Measurements from ENCODE around the gene SNRNP200. TPM values are rescaled to one million over a fixed set of nuclear protein-coding genes. Genes with fewer than 3 reads are reported as not detected.

Gene SNRNP200
- total RNA-seq, 3 donors from 2014 or later: 95.8 to 113 (median 106) TPM

- intact Hi-C loops (cut with DNase I, micrococcal nuclease): loop anchor here in 1 of 2 donors (10.0 kb wide), 1 partner anchor 60 kb away; the partner anchor contains the start of gene STARD7
- ATAC-seq (peak; percentile 2), DNase-seq (peak in 2 of 3 donors; percentile 27 to 74)
- Histone ChIP-seq H3K4me1 (ENCODE audit: low read depth) (peaks cover 48% of the 10 kb centered on the region), H3K36me3 (ENCODE audit: low read depth) (peaks cover 3% of the 10 kb centered on the region), H3K9me3 (no peaks in the 10 kb centered on the region), H3K4me3 (peak overlapping the region; percentile 57)
- TF ChIP-seq CTCF (IDR thresholded peaks at IDR 0.05): no peak
Observed at GRCh38 chr2:96264656-96265348, 40.5 kb downstream of the SNRNP200 start.

GRCh38 chr2:96264086-96264485 lies 41.3 kb downstream of the SNRNP200 start:
- Histone ChIP-seq H3K9me3 (no peaks in the 10 kb centered on the region), H3K4me1 (ENCODE audit: low read depth) (peaks cover 55% of the 10 kb centered on the region), H3K36me3 (ENCODE audit: low read depth) (peaks cover 3% of the 10 kb centered on the region), H3K4me3 (no peak overlapping the region)
- no peak for DNase-seq
- no peak for TF ChIP-seq CTCF (IDR thresholded peaks at IDR 0.05)
- ATAC-seq: no peak
- intact Hi-C loops (cut with DNase I, micrococcal nuclease): loop anchor here in 1 of 2 donors (10.0 kb wide), 1 partner anchor 59 kb away; the partner anchor contains the start of gene STARD7

GRCh38 chr2:96262306-96262705 lies 43.0 kb downstream of the SNRNP200 start:
- DNase-seq (no peak), ATAC-seq (no peak)
- H3K36me3 ChIP-seq (ENCODE audit: low read depth): no peaks in the 10 kb centered on the region
- no peak for TF ChIP-seq CTCF (IDR thresholded peaks at IDR 0.05)
- intact Hi-C loops (cut with DNase I, micrococcal nuclease): loop anchor here in 1 of 2 donors (10.0 kb wide), 1 partner anchor 58 kb away; the partner anchor contains the start of gene STARD7
- H3K9me3 ChIP-seq: no peaks in the 10 kb centered on the region
- H3K4me1 ChIP-seq (ENCODE audit: low read depth): peaks cover 57% of the 10 kb centered on the region
- H3K4me3 ChIP-seq: no peak overlapping the region

- H3K4me3 ChIP-seq: no peak overlapping the region
Observed at GRCh38 chr2:96261328-96262003, 43.9 kb downstream of the SNRNP200 start.

More at GRCh38 chr2:96261328-96262003, 43.9 kb downstream of the SNRNP200 start:
- DNase-seq: peak in 1 of 3 donors; percentile 48
- no peaks in the 10 kb centered on the region for H3K36me3 ChIP-seq (ENCODE audit: low read depth)
- intact Hi-C loops (cut with DNase I, micrococcal nuclease): loop anchor here in 1 of 2 donors (10.0 kb wide), 1 partner anchor 57 kb away; the partner anchor contains the start of gene STARD7
- no peaks in the 10 kb centered on the region for H3K9me3 ChIP-seq
- no peak for ATAC-seq
- no peak for TF ChIP-seq CTCF (IDR thresholded peaks at IDR 0.05)
- H3K4me1 ChIP-seq (ENCODE audit: low read depth): peaks cover 54% of the 10 kb centered on the region

Data from mucosa of descending colon (tissue), 3 donors.